AG08396 (cell line): ENCODE data around the gene VPS26A.
A peak's percentile ranks its signal among the peaks of the same experiment; 100 is the strongest.

Source experiments
- DNase-seq: peaks from one replicate; pipeline ENCODE4 v3.0.0; 2012; ENCODE audit warnings: low spot score, mixed read lengths

The VPS26A gene

DNA sequence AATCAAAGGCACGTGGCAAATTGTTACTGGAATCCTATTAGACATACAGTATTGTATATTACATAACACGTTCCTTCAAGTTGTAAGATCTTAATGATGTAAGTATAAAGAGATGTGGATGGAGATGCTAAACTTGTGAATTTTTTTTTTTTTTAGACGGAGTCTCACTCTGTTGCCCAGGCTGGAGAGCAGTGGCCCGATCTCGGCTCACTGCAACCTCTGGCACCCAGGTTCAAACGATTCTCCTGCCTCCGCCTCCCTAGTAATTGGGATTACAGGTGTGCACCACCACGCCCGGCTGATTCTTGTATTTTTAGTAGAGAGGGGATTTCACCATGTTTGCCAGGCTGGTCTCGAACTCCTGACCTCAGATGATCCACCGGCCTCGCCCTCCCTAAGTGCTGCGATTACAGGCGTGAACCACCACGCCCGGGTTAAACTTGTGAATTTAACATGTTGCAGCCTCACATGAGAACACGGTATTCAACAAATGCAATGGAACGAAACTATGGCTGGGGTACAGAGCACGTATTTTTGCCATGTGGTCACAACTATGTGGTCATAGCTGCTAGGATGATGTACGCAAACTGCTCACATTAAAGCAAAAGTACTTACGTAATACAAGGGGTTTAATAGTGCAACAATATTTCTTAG lies 55.2 kb downstream of the VPS26A start:
- DNase-seq, result peak; percentile 30

DNA sequence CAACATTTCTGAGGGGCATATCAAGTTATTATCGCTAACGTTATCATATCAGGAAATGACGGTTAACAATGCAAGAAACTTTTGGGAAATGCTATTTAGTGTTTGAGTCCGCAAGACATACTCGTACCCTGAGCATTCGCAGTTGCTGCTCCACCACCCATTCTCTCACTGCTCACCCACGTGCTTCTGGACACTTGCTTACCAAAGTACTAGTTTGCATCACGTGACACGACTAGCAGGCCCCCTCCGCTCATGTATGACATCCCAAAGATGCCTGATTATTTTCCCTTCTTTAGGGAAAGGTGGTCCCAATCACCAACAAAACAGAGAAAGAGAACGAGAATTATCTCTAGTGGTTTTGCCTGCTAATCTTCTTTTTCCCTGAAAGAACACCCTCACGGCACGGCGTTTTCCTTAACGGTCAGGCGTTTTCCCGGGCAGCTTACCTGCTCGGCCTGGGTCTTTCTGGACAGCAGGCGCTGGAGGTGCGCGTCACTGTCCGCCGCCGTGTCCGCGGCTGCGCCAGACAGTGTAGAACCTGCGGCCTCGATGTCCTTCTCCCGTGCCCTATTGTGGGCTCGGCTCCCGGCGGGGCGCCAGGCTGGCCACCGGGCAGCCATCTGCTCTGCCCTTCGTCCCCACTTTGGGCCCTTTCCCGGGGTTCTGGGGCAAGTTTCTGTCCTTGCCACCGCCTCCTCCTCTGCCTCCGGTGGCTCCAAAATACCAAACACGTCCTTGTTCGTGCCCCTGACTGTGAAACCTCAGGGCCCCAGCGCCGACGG lies 56.0 kb downstream of the VPS26A start, which contains the start of gene SUPV3L1:
SUPV3L1 (plus strand) TSS at position 492 of the 782 bp plus-strand sequence; CDS start at position 550, 58 bp downstream.
- DNase-seq, result peak; percentile 92

DNA sequence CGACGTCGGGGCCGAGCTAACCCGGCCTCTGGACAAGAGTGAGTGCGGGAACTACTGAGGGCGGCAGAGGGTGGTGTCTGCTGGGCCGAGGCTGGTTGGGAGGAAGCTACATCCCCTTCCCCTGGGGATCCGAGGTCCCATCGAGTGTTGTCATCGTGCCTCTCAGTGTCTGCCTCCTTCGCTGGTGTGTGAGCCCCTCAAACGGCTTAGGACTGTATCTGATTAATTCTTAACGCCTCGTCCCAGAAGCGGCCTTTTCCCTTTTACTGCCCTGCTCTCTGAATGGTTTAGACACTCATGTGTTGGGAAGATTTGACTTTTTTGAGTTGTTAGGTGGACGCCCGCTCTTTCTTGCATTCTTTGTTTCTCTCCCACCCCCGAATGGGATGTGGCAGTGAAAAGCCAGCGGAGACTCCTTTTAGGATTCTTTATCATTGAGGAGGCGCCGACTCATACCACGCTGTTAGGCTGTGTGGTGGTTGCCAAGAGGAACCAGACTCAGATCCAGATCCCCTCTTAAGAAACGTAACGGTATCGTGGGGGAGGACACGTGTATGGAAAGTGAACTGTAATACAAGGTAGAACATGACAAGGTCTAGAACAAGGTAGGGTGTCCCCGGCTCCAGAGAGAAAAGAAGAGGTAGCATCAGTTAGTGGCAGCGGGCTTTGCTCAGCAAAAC lies 56.7 kb downstream of the VPS26A start:
- DNase-seq, result peak; percentile 39

DNA sequence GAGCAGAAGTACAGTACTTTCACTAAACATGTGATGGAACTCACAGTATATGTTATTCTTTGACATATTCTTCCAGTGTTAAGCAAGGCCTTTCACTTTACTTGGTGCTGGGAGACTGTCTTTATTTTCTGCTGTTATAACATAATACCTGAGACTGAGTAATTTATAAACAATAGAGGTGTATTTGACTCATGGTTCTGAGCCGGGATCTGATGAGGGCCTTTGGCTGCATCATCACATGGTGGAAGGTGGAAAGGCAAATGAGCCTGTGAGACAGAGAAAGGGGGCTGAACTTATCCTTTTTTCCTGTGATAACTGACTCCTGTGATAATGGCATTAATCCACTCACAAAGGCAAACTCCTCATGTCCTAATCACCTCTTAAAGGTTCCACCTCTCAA lies 57.5 kb downstream of the VPS26A start:
- no peak for DNase-seq

DNA sequence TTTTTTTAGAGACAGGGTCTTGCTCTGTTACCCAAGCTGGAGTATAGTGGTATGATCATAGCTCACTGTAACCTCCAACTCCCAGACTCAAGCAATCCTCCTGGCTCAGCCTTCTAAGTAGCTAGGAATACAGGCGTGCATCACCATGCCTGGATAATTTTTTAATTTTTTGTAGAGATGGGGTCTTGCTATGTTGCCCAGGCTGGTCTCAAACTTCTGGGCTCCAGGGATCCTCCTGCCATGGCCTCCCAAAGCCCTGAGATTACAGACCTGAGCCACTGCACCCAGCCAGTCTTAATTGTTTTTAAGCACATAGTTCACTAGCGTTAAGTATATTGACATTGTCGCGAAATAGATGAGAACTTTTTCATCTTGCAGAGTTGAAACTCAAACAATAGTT lies 58.0 kb downstream of the VPS26A start:
- no peak for DNase-seq

DNA sequence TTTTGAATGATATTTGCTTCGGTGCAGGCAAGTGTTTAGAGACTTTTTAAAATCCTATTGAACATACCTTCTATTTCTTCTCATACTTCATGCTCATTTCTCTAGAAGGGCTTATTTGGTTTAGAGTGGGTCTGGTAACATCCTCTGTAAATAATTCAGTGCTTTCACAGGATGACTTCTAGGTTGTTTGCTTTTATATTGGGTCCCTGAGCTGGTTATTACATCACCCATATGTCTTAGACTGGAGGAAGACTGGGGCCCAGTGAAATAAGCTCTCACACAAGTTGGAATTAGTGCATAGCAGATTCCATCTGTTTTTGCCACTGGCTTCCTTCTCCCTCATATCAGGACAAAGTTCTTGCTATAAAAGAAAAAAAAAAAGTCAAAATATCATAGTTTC lies 62.5 kb downstream of the VPS26A start:
- DNase-seq, result no peak

DNA sequence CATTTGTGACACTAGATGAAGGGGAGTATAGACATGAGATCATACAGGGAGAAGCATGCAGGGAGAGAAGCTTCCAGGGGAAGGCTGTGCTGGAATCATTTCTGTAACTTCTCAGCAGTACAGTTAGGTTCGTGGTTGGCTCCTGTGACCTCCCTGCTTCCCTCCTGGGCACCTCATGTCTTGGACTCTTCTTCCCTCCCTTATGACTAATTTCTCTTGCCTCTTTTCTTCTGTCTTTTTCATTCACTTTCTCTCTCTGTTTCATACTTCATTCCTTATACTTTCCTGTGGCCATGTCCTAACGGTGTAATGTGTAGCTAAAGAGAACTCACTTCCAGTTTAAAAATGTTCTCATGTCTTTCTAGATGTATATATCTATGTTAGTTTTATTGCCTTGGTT lies 77.1 kb downstream of the VPS26A start:
- no peak for DNase-seq

DNA sequence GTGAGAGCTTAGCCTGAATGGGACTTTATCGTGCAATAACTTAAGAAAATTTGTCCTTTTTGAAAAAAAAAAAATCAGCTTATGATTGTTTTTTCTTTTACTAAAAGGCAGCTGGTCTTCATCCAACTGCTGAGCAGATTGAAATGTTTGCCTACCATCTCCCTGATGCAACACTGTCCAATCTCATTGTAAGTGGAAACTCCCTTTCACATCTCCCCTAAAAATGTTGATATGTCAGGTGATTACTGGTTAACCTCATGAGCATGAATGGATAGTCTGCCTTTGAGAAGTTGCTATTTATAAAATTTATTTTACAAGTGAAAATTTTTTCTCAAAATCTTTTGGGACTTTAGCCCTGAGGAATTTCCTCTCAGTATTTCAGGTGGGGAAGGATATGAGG lies 78.4 kb downstream of the VPS26A start:
- no peak for DNase-seq

DNA sequence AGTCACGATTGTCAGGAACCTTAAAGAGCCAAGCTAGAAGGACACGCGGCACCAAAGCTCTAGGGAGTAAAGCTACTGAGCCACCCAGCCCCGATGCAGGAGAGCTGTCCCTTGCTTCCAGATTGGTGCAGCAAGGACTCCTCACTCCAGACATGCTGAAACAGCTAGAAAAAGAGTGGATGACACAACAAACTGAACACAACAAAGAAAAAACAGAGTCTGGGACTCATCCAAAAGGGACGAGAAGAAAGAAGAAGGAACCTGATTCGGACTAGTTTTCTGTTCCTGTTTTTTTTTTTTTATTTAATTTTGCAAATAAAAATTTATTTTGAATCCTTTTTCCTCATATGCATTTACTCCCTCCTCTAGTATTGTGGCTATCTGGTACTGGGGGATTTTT lies 84.8 kb downstream of the VPS26A start:
- DNase-seq, result no peak

DNA sequence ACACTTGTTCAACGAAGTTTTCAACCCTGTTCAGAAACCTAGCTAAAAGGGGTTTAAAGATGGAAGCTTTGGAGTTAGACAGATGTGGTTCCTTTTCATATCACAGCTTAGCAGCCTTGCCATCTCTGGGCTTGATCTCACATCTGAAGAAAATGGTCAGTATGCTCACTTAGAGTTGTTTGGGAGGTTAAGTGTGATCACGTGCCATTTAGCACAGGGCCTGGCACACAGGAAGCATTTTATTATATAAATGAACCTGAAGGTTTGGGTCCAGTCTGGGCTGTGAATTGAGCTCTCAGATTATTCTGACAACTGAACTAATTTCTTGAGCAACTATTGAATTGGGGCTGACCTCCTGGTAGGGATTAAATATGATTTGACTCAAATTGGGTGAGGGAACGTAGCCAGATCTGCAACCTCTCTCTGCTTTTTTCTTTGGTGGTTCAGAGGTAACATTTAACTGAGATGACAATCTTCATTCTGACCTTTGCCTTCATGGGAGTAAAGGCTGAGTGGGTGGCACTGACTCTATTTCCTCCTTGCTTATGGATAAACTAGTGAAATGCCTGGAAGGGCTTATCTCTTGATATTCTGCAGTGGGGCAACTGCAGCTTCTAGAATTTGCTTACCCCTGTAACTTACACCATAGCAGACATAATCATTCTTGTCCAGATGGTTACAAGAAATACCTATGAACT lies 86.0 kb downstream of the VPS26A start:
- no peak for DNase-seq

DNA sequence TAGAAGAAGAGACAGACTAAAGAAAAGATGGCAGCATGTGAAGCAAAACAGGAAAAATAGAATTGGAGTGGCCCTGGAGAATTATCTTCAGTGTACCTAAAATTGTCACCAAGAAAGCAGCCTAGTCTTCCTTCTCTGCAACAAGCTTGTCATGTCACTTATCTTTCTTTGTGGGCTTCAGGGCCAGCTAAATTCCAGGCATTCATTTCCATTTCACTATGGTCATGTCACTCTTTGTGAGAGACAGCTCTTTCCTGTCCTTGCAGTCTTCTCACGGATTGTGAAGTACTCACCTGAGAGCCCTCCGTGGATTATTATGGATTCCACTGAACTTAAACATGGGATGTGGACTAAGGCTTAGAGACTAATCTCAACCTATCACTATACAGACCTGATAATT lies 87.1 kb downstream of the VPS26A start:
- no peak for DNase-seq

DNA sequence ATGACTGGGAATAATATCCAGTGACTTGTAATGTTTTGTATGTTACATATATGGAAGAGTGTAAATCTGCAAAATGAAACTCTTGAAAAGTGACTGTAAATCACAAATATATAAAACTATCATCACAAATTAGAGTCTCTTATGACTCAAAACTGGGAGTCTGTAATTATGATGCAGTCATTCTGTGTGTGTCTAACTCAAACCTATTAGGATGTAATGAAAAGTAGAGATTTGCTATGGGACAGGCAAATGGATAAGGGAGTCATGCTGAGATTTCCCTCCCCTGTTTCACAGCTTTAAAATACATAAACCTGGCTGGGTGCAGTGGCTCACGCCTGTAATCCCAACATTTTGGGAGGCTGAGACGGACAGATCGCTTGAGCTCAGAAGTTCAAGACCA lies 87.5 kb downstream of the VPS26A start:
- no peak for DNase-seq

DNA sequence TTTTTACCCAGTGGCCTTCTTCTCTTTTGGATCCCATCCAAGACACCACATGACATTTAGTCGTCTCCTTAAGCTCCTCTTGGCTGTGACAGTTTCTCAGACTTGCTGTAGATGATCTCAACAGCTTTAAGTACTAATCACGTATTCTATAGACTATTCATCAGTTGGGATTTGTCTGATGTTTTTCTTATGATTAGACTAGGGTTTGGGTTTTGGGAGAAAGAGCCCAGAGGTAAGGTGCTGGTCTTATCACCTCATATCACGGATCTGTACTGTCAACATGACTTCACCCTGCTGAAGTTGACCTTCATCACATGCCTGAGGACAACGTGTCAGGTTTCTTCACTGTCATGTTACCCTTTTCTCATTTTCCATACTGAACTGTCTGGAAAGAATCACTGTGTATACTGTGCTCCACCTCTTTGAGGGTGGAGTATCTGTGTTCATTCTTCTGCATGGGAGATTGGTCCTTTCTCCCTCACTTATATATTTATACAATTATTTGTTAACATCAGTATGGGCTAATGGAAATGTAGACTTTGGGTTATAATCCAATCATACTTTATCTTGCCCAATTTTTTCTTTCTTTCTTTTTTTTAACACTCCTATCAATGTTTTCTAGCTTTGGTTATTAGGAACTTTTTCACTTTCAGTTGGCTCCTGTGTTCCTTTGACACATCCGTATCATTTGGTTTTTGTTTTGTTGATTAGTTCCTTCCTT lies 89.8 kb downstream of the VPS26A start:
- DNase-seq, result no peak

DNA sequence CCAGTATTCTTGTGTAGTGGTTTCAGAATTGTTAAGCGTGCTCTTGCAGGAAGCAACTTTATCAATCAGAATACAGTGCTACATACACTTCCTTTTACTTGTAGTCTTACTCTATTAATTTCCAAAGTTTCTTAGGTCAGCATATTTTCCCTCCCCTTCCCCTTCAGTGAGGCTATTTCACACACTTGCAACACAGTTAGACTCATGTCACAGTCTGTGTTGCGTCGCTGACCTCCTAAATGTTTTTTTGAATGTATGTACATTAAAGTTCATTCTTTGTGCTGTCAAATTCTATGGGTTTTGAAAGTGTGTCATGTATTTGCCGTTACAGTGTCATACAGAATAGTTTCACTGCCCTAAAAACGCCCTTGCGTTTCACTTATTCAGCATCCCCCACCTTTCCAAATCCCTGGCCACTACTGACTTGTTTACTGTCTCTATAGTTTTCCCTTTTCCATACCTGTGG lies 90.7 kb downstream of the VPS26A start:
- no peak for DNase-seq

DNA sequence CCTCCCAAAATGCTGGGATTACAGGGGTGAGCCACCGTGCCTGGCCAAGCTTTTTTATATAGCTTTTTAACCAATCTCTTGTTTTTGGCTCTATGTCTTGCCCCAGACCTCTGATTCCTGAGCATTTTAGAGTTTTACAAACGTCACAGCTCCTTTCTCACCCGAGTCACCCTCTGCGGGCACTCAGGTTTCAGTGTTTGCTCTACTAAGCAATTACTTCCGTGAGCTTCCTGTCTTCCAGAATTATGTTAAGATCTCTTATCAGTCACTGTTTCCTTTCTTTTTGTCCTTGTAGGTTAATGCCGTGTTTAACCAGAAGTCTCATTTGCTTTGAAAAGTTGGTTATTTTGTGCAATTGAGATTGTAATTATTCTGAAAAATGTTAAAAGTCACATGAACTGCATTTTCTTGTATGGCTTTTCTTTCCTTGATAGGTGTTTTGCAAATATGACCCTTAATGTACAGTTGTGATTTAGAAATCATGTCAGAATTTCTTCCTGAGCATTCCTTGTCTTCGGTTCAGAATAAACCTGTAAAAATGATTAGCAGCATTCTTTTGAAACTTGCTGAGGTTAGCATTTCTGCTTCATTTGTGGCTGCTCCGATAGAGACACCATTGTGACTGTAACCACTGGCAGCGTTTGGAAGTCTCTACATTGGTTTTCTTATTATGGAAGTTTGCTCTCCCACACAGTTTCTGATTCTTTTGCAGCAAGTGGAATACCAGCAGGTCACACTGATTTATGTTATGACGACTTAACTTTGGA lies 91.6 kb downstream of the VPS26A start:
- no peak for DNase-seq

DNA sequence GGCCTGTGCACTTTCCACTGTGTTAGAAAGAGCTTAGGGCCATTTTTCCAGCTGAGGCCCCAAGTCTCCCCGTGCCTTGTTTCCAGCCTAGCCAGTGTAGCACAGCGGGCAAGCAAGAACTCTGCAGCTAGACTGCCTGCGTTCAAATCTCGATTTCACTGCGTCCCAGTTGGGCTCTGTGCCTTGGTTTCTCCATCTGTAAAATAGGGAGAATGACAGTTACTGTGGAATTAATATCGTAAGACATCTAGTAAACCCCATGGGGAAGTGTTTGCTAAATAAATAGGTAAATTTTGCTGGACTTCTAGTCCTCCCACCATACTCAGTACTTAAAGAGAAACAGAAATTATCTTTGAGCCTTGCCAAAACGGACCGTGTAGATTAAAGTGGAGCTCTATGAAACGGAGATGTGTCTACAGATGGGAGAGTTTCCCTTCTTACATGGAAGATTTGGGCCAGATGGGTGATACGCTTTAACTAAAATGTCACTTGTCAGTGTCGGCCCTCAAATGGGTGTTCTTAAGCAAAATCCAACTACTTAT lies 92.7 kb downstream of the VPS26A start:
- DNase-seq, result no peak

DNA sequence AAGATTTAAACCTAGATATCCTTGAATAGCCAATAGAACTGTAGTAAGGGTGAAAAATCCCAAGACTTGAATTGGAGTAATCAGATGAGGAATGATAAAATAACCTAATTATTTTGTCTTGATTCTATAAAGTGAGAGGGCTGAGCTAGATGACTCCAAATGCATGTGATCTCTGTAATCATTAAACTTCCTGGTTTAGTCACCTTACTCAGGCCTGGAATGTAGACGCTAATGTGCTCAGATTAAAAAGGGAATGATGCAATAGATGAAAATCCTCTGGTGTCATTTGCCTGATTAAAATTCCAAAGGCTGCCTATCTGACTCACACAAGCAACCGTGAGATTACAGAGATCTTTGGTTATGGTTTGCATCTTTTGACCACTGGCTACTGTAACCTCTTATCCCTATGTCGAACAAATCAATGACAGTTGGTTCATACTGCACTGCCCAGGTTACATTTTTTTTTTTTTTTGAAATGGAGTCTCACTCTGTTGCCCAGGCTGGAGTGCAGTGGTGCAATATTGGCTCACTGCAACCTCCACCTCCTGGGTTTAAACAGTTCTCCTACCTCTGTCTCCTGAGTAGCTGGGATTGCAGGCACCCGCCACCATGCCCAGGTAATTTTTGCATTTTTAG lies 93.3 kb downstream of the VPS26A start:
- peak; percentile 46 for DNase-seq

DNA sequence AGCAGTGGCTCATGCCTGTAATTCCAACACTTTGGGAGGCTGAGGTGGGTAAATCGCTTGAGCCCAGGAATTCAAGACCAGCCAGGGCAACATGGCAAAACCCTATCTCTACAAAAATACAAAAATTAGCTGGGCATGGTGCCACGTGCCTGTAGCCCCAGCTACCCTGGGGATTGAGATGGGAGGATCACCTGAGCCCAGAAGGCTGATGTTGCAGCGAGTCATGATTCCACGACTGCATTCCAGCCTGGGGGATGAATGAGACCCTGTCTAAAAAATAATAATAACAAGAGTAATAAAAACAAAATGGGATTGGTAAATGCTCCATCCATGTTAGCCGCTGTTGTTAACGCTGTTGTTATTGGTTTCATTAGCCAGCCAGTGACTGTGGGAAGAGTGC lies 94.9 kb downstream of the VPS26A start:
- no peak for DNase-seq

DNA sequence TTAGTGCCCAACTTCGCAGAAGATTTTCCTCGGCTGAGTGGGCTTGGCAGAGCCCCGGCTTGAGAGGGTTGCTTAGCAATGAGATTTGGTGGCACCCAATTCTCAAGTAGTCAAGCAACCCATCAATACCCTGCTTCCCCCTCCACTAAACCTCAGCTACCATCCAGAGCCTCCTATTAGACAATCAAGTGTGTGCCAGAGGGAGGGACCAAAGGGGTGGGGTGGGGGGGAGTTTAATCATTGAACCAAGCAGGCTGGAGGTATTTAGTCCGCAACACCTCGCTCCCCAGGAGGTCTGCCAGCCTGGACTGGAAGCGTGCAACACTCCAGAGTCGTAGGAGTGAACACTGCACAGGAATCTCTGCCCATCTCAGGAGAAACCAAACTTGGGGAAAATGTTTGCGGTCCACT lies 96.1 kb downstream of the VPS26A start, which contains the start of gene HKDC1:
HKDC1 (plus strand) TSS at position 292 of the 411 bp plus-strand sequence; CDS start at position 396, 104 bp downstream.
- DNase-seq, result no peak

DNA sequence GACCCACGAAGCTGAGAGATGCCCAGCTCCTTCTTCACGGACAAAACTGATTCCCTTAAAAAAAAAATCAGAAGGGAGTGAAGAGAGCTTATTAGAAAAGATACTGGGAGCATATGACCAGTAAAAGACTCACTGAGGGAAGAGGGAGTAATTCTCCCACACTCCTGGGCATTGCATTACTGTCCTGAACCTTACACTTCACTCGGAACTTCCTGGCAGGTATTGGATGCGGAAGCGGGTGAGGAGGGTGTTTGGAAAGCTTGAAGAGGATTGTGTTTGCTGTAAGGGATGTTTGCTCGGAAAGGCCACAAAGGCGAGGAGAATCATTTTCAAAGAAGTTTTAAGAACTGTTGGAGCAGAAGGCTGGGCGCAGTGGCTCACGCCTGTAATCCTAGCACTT lies 96.5 kb downstream of the VPS26A start:
- no peak for DNase-seq
